Measurements from ENCODE around the gene LCN1. TPM values are rescaled to one million over a fixed set of nuclear protein-coding genes. Genes with fewer than 3 reads are reported as not detected.
"Not testable (repeated sequence)": the region's sequence is repeated elsewhere in the genome, so short reads cannot be mapped to it uniquely, and the experiment has no call there.

Gene LCN1
- total and polyA plus RNA-seq, 2 of the 4 experiments (the other 2 are of a cell fraction): not detected

DNA sequence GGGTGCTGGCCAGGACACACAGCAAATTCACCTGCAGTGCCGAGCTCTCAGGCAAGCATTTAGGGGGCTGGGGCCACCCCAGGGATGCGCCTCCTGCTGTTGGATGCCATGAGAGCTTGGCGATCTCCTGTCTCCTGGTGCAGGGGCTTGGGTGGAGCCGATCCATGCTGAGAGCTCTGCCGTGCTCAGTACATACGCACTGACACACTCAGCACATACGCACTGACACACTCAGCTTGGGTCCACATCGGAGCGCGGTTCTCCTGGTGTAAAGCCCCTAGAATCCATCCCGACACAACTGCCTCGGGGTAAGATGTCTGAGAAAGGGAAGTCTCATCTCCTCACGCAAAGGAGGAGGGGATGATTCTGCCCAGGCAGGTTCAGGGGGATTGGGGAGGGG is 14.4 kb downstream of the LCN1 start:
- CTCF ChIA-PET; H4K20me1 ChIP-seq (ENCODE audit: insufficient read depth, low read length); H3K27ac ChIP-seq (ENCODE audit: insufficient read depth, low read length); in situ Hi-C loops (cut with MboI; ENCODE audit: low sequenced_read_pairs); H3K4me3 ChIP-seq (ENCODE audit: insufficient read depth, low read depth, low read length); H3K23ac ChIP-seq (ENCODE audit: low read depth, low read length); H2AFZ ChIP-seq (replicated peaks; ENCODE audit: low read length, poor library complexity); H3K79me1 ChIP-seq (ENCODE audit: low read depth in 1 of 2, low read length in 2 of 2); dilution Hi-C loops (cut with HindIII; ENCODE audit: low sequenced_read_pairs, unreplicated experiment); H2BK20ac ChIP-seq (ENCODE audit: low read depth, low read length); H3K9me1 ChIP-seq (ENCODE audit: insufficient read depth, low read length); H4K91ac ChIP-seq (ENCODE audit: insufficient read depth, low read depth, low read length); H3K4me1 ChIP-seq (ENCODE audit: control insufficient read depth, insufficient read depth, low read length); H3K36me3 ChIP-seq (ENCODE audit: control insufficient read depth, insufficient read depth, low read length); ATAC-seq (ENCODE audit: low read depth); DNase-seq; H3K9me3 ChIP-seq (ENCODE audit: control insufficient read depth, insufficient read depth, low read length); H2BK15ac ChIP-seq (ENCODE audit: low read depth, low read length); H3K27me3 ChIP-seq (ENCODE audit: control insufficient read depth, insufficient read depth, low read length); intact Hi-C loops (cut with micrococcal nuclease); BruUV-seq (replicated peaks); H4K5ac ChIP-seq (ENCODE audit: low read depth, low read length); H3K56ac ChIP-seq (ENCODE audit: extremely low read depth, insufficient read depth, low read length); H2AK5ac ChIP-seq (ENCODE audit: low read depth, low read length); H2BK120ac ChIP-seq (ENCODE audit: low read depth, low read length); POLR2A ChIA-PET (ENCODE audit: unreplicated experiment); H2BK5ac ChIP-seq (ENCODE audit: low read depth, low read length, poor library complexity, severe bottlenecking); H3K18ac ChIP-seq (ENCODE audit: low read depth, low read length); H4K8ac ChIP-seq (ENCODE audit: low read depth in 2 of 2, low read length in 2 of 2); H2AK9ac ChIP-seq (replicated peaks; ENCODE audit: low read depth, low read length, poor library complexity); H3K4me2 ChIP-seq (ENCODE audit: low read depth, low read length); H3K9ac ChIP-seq (ENCODE audit: low read depth, low read length); H3K4ac ChIP-seq (ENCODE audit: low read depth, low read length); H3K14ac ChIP-seq (replicated peaks; ENCODE audit: low read depth, low read length): not testable (repeated sequence)
- WGBS, 2 experiments (ENCODE audit: extremely low coverage in 2 of 2, insufficient read length in 1 of 2): no CpG with 5 or more reads among the region's 13 CpGs

Measured in IMR-90 (cell line).